Measurements from ENCODE around the gene PHKA1. TPM values are rescaled to one million over a fixed set of nuclear protein-coding genes. Genes with fewer than 3 reads are reported as not detected.
A peak's percentile ranks its signal among the peaks of the same experiment; 100 is the strongest.

PHKA1 gene
- total RNA-seq, 3 donors from 2014 or later = 3.8 to 8.7 (median 4.0) TPM

- Histone ChIP-seq H3K4me3 (no peak overlapping the region), H3K4me1 (ENCODE audit: low read depth) (no peaks in the 10 kb centered on the region), H3K36me3 (ENCODE audit: low read depth) (no peaks in the 10 kb centered on the region), H3K9me3 (no peaks in the 10 kb centered on the region)
- intact Hi-C loops (cut with DNase I, micrococcal nuclease) = no loop called here
- DNase-seq (no peak), ATAC-seq (no peak)
- TF ChIP-seq CTCF (IDR thresholded peaks at IDR 0.05) = no peak
Measured at GRCh38 chrX:72705111-72705510, 9.0 kb downstream of the PHKA1 start.

DNA sequence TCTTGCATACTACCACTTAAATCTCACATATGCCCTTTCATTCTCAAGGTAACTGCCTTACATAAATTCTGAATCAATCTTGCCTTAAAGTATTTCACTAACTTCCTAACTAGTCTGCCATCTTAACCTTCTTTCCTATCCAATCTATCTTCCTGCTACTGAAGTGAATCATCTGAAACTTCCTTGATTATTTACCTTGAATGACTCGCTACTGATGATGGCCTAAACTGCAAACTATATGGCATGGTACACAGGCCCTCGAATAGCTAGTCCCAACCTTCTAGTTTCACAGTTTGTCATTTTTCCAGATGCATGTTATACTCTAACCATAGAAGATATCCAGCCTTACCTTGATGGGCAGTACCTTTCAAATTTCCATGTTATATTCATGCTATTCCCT, 19.9 kb downstream of the PHKA1 start:
- H3K36me3 ChIP-seq (ENCODE audit: low read depth) = no peaks in the 10 kb centered on the region
- no peak for DNase-seq
- peak; percentile 39 for ATAC-seq
- H3K4me1 ChIP-seq (ENCODE audit: low read depth) = no peaks in the 10 kb centered on the region
- H3K4me3 ChIP-seq = no peak overlapping the region
- no peaks in the 10 kb centered on the region for H3K9me3 ChIP-seq
- intact Hi-C loops (cut with DNase I, micrococcal nuclease) = no loop called here
- TF ChIP-seq CTCF (IDR thresholded peaks at IDR 0.05) = no peak

- Histone ChIP-seq H3K9me3 (no peaks in the 10 kb centered on the region), H3K4me1 (ENCODE audit: low read depth) (no peaks in the 10 kb centered on the region), H3K4me3 (no peak overlapping the region), H3K36me3 (ENCODE audit: low read depth) (no peaks in the 10 kb centered on the region)
- intact Hi-C loops (cut with DNase I, micrococcal nuclease) = no loop called here
- TF ChIP-seq CTCF (IDR thresholded peaks at IDR 0.05) = no peak
- no peak for DNase-seq
- no peak for ATAC-seq
Measured at GRCh38 chrX:72693477-72693876, 20.6 kb downstream of the PHKA1 start.

- DNase-seq (no peak), ATAC-seq (no peak)
- H3K4me3 ChIP-seq = no peak overlapping the region
- intact Hi-C loops (cut with DNase I, micrococcal nuclease) = no loop called here
- H3K9me3 ChIP-seq = no peaks in the 10 kb centered on the region
- no peaks in the 10 kb centered on the region for H3K4me1 ChIP-seq (ENCODE audit: low read depth)
- TF ChIP-seq CTCF (IDR thresholded peaks at IDR 0.05) = no peak
- no peaks in the 10 kb centered on the region for H3K36me3 ChIP-seq (ENCODE audit: low read depth)
Measured at GRCh38 chrX:72687396-72687795, 26.7 kb downstream of the PHKA1 start.

- DNase-seq = peak in 1 of 3 donors; percentile 40
- intact Hi-C loops (cut with DNase I, micrococcal nuclease) = no loop called here
- Histone ChIP-seq H3K36me3 (ENCODE audit: low read depth) (no peaks in the 10 kb centered on the region), H3K4me3 (no peak overlapping the region), H3K4me1 (ENCODE audit: low read depth) (no peaks in the 10 kb centered on the region), H3K9me3 (no peaks in the 10 kb centered on the region)
- no peak for TF ChIP-seq CTCF (IDR thresholded peaks at IDR 0.05)
- peak; percentile 92 for ATAC-seq
Measured at GRCh38 chrX:72685810-72686456, 28.2 kb downstream of the PHKA1 start.

DNA sequence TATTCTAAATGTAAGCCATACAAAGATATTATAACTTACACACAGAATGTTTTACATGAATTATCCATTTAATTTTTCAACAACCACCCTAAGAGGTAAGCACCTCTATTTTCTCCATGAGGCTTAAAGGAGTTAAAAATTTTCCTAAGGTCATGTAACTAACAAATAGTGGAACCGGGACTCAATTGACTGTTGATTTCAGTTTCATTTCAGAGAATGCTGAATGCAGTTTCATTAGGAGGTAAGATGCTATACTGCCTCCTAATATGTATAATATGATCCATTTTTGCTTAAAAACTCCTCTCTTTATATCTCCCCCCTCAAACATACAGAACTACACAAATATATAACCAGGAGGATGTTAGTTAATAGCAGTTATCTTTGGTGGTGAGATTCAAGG, 29.1 kb downstream of the PHKA1 start:
- no peak overlapping the region for H3K4me3 ChIP-seq
- DNase-seq = no peak

More for the DNA sequence above, 29.1 kb downstream of the PHKA1 start:
- no peaks in the 10 kb centered on the region for H3K9me3 ChIP-seq
- ATAC-seq = no peak
- TF ChIP-seq CTCF (IDR thresholded peaks at IDR 0.05) = no peak
- intact Hi-C loops (cut with DNase I, micrococcal nuclease) = no loop called here
- no peaks in the 10 kb centered on the region for H3K36me3 ChIP-seq (ENCODE audit: low read depth)
- H3K4me1 ChIP-seq (ENCODE audit: low read depth) = no peaks in the 10 kb centered on the region

All from mucosa of descending colon (tissue), 3 donors.